GM12874 (cell line): ENCODE measurements around the gene RAMAC.

Experiments
- CTCF ChIP-seq: IDR thresholded peaks from 2 replicates; pipeline ENCODE4 v1.5.1; 2011; ENCODE audit warnings: low read depth, mild to moderate bottlenecking, control low read depth, low read length, moderate library complexity; ENCODE audit not compliant: insufficient read depth

RAMAC gene

GRCh38 chr15:82970078-82970686 lies 15.8 kb upstream of the RAMAC start:
- TF ChIP-seq CTCF: no peak

- TF ChIP-seq CTCF: no peak
These were observed 15.3 kb upstream of the RAMAC start for GRCh38 chr15:82970696-82971095.

GRCh38 chr15:82971218-82971984 lies 14.6 kb upstream of the RAMAC start:
- TF ChIP-seq CTCF: no peak

GRCh38 chr15:82972990-82973389 lies 13.0 kb upstream of the RAMAC start:
- TF ChIP-seq CTCF: no peak

- no peak for TF ChIP-seq CTCF
These were observed 8.9 kb upstream of the RAMAC start for GRCh38 chr15:82977076-82977475.

- no peak for TF ChIP-seq CTCF
These were observed 7.6 kb upstream of the RAMAC start for GRCh38 chr15:82978438-82978837.

GRCh38 chr15:82979726-82980125 lies 6.3 kb upstream of the RAMAC start:
- no peak for TF ChIP-seq CTCF
